Keratinocyte (primary cell): ENCODE measurements around the gene ZNF598. TPM values are rescaled to one million over a fixed set of nuclear protein-coding genes. Genes with fewer than 3 reads are reported as not detected.

ENCODE experiments used
- DNase-seq: peaks from one replicate; pipeline ENCODE4 v3.0.0-alpha.2; 2011; ENCODE audit warnings: low read depth, missing footprints, low spot score
- FAIRE-seq: peaks from 2 replicates; lab custom pipeline; 2011; peaks lifted over from hg19 to GRCh38; lab: Jason Lieb, UNC
- H2AFZ ChIP-seq: 2 replicates; pipeline ENCODE4 v1.6.0; 2012; ENCODE audit warnings: low read length, control low read depth, inconsistent platforms; ENCODE audit not compliant: control insufficient read depth
- H3K27ac ChIP-seq: 2 replicates; pipeline ENCODE4 v1.5.1; 2011; ENCODE audit warnings: low read length; ENCODE audit not compliant: control insufficient read depth, insufficient read depth
- H3K27me3 ChIP-seq: 3 replicates; pipeline ENCODE4 v1.6.0; 2011; ENCODE audit warnings: low read length; ENCODE audit not compliant: control insufficient read depth, insufficient read depth; ENCODE audit errors: extremely low read depth
- H3K36me3 ChIP-seq, 2 experiments: 2 replicates in 1 of 2; 3 replicates in 1 of 2; pipeline ENCODE4 v1.5.1; 2011; ENCODE audit warnings: low read length in 2 of 2, mild to moderate bottlenecking in 1 of 2; ENCODE audit not compliant: control insufficient read depth in 2 of 2, insufficient read depth in 2 of 2; ENCODE audit errors: extremely low read depth in 1 of 2
- H3K4me1 ChIP-seq: 3 replicates; pipeline ENCODE4 v1.5.1; 2011; ENCODE audit warnings: low read length; ENCODE audit not compliant: control insufficient read depth, insufficient read depth; ENCODE audit errors: extremely low read depth
- H3K4me2 ChIP-seq: 3 replicates; pipeline ENCODE4 v1.6.0; 2011; ENCODE audit warnings: low read depth, low read length; ENCODE audit not compliant: control insufficient read depth, insufficient read depth; ENCODE audit errors: extremely low read depth
- H3K4me3 ChIP-seq, 3 experiments: fragments of 200-600 bp in 1 of 3; sonication (generic) in 1 of 3; 2 replicates in 2 of 3; 3 replicates in 1 of 3; pipeline ENCODE4 v1.5.1; 2011 to 2016; ENCODE audit warnings: low read length in 3 of 3, mild to moderate bottlenecking in 3 of 3, control low read depth in 2 of 3, inconsistent platforms in 1 of 3, low read depth in 1 of 3, mixed read lengths in 1 of 3, mixed run types in 1 of 3, moderate library complexity in 1 of 3; ENCODE audit not compliant: control insufficient read depth in 2 of 3, insufficient read depth in 2 of 3; ENCODE audit errors: extremely low read depth in 1 of 3
- H3K79me2 ChIP-seq: 2 replicates; pipeline ENCODE4 v1.6.0; 2012; ENCODE audit warnings: low read length; ENCODE audit not compliant: control insufficient read depth, insufficient read depth
- H3K9ac ChIP-seq: 3 replicates; pipeline ENCODE4 v1.6.0; 2011; ENCODE audit warnings: low read length; ENCODE audit not compliant: control insufficient read depth, insufficient read depth; ENCODE audit errors: extremely low read depth
- H3K9me1 ChIP-seq: 3 replicates; pipeline ENCODE4 v1.6.0; 2011; ENCODE audit warnings: low read length; ENCODE audit not compliant: control insufficient read depth, insufficient read depth; ENCODE audit errors: extremely low read depth
- H3K9me3 ChIP-seq: 2 replicates; pipeline ENCODE4 v1.5.1; 2012; ENCODE audit warnings: low read depth, low read length; ENCODE audit not compliant: control insufficient read depth
- H4K20me1 ChIP-seq: 3 replicates; pipeline ENCODE4 v1.6.0; 2011; ENCODE audit warnings: low read length; ENCODE audit not compliant: control insufficient read depth, insufficient read depth; ENCODE audit errors: extremely low read depth
- CTCF ChIP-seq, 3 experiments: IDR thresholded peaks in 1 of 3; conservative IDR thresholded peaks in 1 of 3; optimal IDR thresholded peaks in 1 of 3; 2 replicates in 2 of 3; 3 replicates in 1 of 3; pipeline versions ENCODE3 to v1.5.1; 2011; ENCODE audit warnings: low read length in 3 of 3, mild to moderate bottlenecking in 3 of 3, moderate library complexity in 2 of 3, control low read depth in 1 of 3, inconsistent platforms in 1 of 3; ENCODE audit not compliant: insufficient read depth in 2 of 3; ENCODE audit errors: extremely low read depth in 1 of 3
- EZH2 ChIP-seq: IDR thresholded peaks from one replicate; pipeline ENCODE4 v1.6.1; 2012; ENCODE audit warnings: inconsistent platforms, mild to moderate bottlenecking, low read length, moderate library complexity
- dilution Hi-C: fragments of 300-500 bp; cut with MboI; formaldehyde crosslinking; loops from one replicate; pipeline ENCODE4 v1.7.0; 2020; ENCODE audit warnings: low sequenced_read_pairs; ENCODE audit not compliant: extremely low pct_ligation_motif_present
- polyA plus RNA-seq, 5 experiments: library from polyadenylated mRNA; depleted of rRNA in 3 of 5; stranded (reverse) in 3 of 5; stranded (forward) in 1 of 5; unstranded in 1 of 5; fragments of >200 nt; gene quantifications; 1 replicate in 1 of 5; 2 replicates in 3 of 5; 3 replicates in 1 of 5; pipeline versions ENCODE4 v1.2.1 to v1.2.3, GENCODE V29; 2011 to 2012; ENCODE audit warnings: missing spikeins in 2 of 5, low read depth in 1 of 5, low replicate concordance in 1 of 5

Gene ZNF598
- polyA plus RNA-seq, 1 donor (not counting 4 experiments of a cell fraction or from before 2014, with no cell fraction given): 18.0 TPM

GRCh38 chr16:1999866-2000514 is 9.6 kb downstream of the ZNF598 start:
- no peaks in the 10 kb centered on the region for H3K9me1 ChIP-seq
- H3K4me1 ChIP-seq: peaks cover 5% of the 10 kb centered on the region
- TF ChIP-seq EZH2: no peak
- TF ChIP-seq CTCF (optimal IDR thresholded peaks at IDR 0.05 in 1 of 3, IDR thresholded peaks at IDR 0.05 in 1 of 3, conservative IDR thresholded peaks at IDR 0.05 in 1 of 3; ENCODE audit: extremely low read depth in 1 of 3, insufficient read depth in 2 of 3, low read length in 3 of 3): no peak
- no peak for DNase-seq
- no peak overlapping the region for H3K4me3 ChIP-seq
- no peak for FAIRE-seq
- no peak overlapping the region for H3K27ac ChIP-seq
- H3K79me2 ChIP-seq: peaks cover 35% of the 10 kb centered on the region
- dilution Hi-C loops: no loop called here
- H3K9me3 ChIP-seq: no peaks in the 10 kb centered on the region
- H3K36me3 ChIP-seq: peaks cover 45 to 59% of the 10 kb centered on the region in 2 experiments
- no peaks in the 10 kb centered on the region for H3K27me3 ChIP-seq
- H4K20me1 ChIP-seq: peaks cover 32% of the 10 kb centered on the region
- H3K4me2 ChIP-seq: no peak overlapping the region
- no peak overlapping the region for H2AFZ ChIP-seq
- H3K9ac ChIP-seq: no peak overlapping the region

GRCh38 chr16:1998852-1999801 is 10.5 kb downstream of the ZNF598 start:
- H3K9ac ChIP-seq: no peak overlapping the region
- DNase-seq (no peak), FAIRE-seq (no peak)
- no peaks in the 10 kb centered on the region for H3K9me1 ChIP-seq
- H3K79me2 ChIP-seq: peaks cover 26% of the 10 kb centered on the region
- peaks cover under 1% of the 10 kb centered on the region for H3K4me1 ChIP-seq
- H3K4me2 ChIP-seq: no peak overlapping the region
- H3K4me3 ChIP-seq: no peak overlapping the region
- no peaks in the 10 kb centered on the region for H3K27me3 ChIP-seq
- dilution Hi-C loops: no loop called here
- H4K20me1 ChIP-seq: peaks cover 25% of the 10 kb centered on the region
- TF ChIP-seq EZH2 (no peak), CTCF (optimal IDR thresholded peaks at IDR 0.05 in 1 of 3, IDR thresholded peaks at IDR 0.05 in 1 of 3, conservative IDR thresholded peaks at IDR 0.05 in 1 of 3; ENCODE audit: extremely low read depth in 1 of 3, insufficient read depth in 2 of 3, low read length in 3 of 3) (no peak)
- H3K36me3 ChIP-seq: peaks cover 42 to 52% of the 10 kb centered on the region in 2 experiments
- no peak overlapping the region for H2AFZ ChIP-seq
- H3K27ac ChIP-seq: no peak overlapping the region
- H3K9me3 ChIP-seq: no peaks in the 10 kb centered on the region
